Stimulated activated CD8-positive, alpha-beta memory T cell treated with anti-CD3 and anti-CD28 coated beads, Interleukin-2, amount 100 ng/mL, for 48 hours (primary cell): ENCODE measurements around the gene SEZ6L.
"Not testable (repeated sequence)": the region's sequence is repeated elsewhere in the genome, so short reads cannot be mapped to it uniquely, and the experiment has no call there.

Experiments
- DNase-seq, 2 donors: peaks; one replicate each; pipeline ENCODE4 v3.0.0-alpha.2; 2020; ENCODE audit warnings: low read depth in 2 of 2

The SEZ6L gene

GRCh38 chr22:26383968-26384556 lies 214.8 kb downstream of the SEZ6L start:
- DNase-seq = no peak

GRCh38 chr22:26385164-26385563 lies 215.9 kb downstream of the SEZ6L start:
- DNase-seq = no peak

GRCh38 chr22:26389125-26389524 lies 219.9 kb downstream of the SEZ6L start:
- DNase-seq = no peak

- DNase-seq = no peak
Observed at GRCh38 chr22:26391091-26391490, 221.8 kb downstream of the SEZ6L start.

GRCh38 chr22:26391623-26392022 lies 222.4 kb downstream of the SEZ6L start:
- no peak for DNase-seq

- DNase-seq = no peak
Observed at GRCh38 chr22:26393929-26394328, 224.7 kb downstream of the SEZ6L start.

- no peak for DNase-seq
Observed at GRCh38 chr22:26394777-26395176, 225.5 kb downstream of the SEZ6L start.

- DNase-seq = no peak
Observed at GRCh38 chr22:26395926-26396325, 226.7 kb downstream of the SEZ6L start.

- DNase-seq = peak; percentile 25 to 46
Observed at GRCh38 chr22:26398741-26399153, 229.5 kb downstream of the SEZ6L start.

GRCh38 chr22:26399289-26399688 lies 230.0 kb downstream of the SEZ6L start:
- DNase-seq = no peak

- DNase-seq = no peak
Observed at GRCh38 chr22:26401726-26402125, 232.5 kb downstream of the SEZ6L start.

- no peak for DNase-seq
Observed at GRCh38 chr22:26404851-26405421, 235.7 kb downstream of the SEZ6L start.

- no peak for DNase-seq
Observed at GRCh38 chr22:26406118-26406517, 236.9 kb downstream of the SEZ6L start.

GRCh38 chr22:26408562-26409220 lies 239.4 kb downstream of the SEZ6L start:
- DNase-seq = not testable (repeated sequence)

GRCh38 chr22:26409719-26410335 lies 240.6 kb downstream of the SEZ6L start:
- no peak for DNase-seq

GRCh38 chr22:26410386-26410785 lies 241.1 kb downstream of the SEZ6L start:
- DNase-seq = no peak

GRCh38 chr22:26414347-26414746 lies 245.1 kb downstream of the SEZ6L start:
- no peak for DNase-seq

GRCh38 chr22:26416256-26416655 lies 247.0 kb downstream of the SEZ6L start:
- DNase-seq = no peak

GRCh38 chr22:26416670-26417276 lies 247.5 kb downstream of the SEZ6L start:
- DNase-seq = no peak

GRCh38 chr22:26417406-26417805 lies 248.1 kb downstream of the SEZ6L start:
- no peak for DNase-seq

- no peak for DNase-seq
Observed at GRCh38 chr22:26418620-26419019, 249.4 kb downstream of the SEZ6L start.

GRCh38 chr22:26426924-26427323 lies 257.7 kb downstream of the SEZ6L start:
- DNase-seq = no peak
